ENCODE results near the gene EPHA1. TPM values are rescaled to one million over a fixed set of nuclear protein-coding genes. Genes with fewer than 3 reads are reported as not detected.
"Not testable (repeated sequence)": the region's sequence is repeated elsewhere in the genome, so short reads cannot be mapped to it uniquely, and the experiment has no call there.

EPHA1 gene
- total and polyA plus RNA-seq, 12 donors, result 0.07 to 1.3 (median 0.46) TPM; not detected in 3

DNA sequence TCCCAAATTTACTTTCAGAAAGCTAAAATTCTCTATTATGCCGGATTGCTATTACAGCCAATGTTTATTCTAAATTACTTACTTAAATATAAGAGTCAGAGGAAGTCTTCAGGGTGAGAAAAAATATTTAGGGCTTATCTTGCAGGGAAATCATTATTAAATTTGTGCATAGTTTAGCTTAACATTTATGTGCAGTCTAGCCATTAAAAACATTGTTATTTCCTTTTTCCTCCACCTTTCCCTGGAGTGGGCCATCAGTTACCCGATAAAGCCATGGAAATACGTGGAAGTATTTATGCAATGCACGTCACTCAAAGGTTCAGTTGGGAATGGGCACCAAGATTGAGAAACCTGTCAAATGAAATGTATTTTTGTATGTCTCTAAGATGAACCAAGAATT is 25.1 kb upstream of the EPHA1 start:
- TF ChIP-seq, protein P1, sequence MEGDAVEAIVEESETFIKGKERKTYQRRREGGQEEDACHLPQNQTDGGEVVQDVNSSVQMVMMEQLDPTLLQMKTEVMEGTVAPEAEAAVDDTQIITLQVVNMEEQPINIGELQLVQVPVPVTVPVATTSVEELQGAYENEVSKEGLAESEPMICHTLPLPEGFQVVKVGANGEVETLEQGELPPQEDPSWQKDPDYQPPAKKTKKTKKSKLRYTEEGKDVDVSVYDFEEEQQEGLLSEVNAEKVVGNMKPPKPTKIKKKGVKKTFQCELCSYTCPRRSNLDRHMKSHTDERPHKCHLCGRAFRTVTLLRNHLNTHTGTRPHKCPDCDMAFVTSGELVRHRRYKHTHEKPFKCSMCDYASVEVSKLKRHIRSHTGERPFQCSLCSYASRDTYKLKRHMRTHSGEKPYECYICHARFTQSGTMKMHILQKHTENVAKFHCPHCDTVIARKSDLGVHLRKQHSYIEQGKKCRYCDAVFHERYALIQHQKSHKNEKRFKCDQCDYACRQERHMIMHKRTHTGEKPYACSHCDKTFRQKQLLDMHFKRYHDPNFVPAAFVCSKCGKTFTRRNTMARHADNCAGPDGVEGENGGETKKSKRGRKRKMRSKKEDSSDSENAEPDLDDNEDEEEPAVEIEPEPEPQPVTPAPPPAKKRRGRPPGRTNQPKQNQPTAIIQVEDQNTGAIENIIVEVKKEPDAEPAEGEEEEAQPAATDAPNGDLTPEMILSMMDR (IDR thresholded peaks at IDR 0.05), result no peak
- no peak for TF ChIP-seq POLR2A (IDR thresholded peaks at IDR 0.05)
- no peaks in the 10 kb centered on the region for H3K27me3 ChIP-seq
- DNase-seq, result no peak
- intact Hi-C loops (cut with DNase I), result no loop called here
- H3K27ac ChIP-seq, result no peak overlapping the region
- H3K4me3 ChIP-seq, result no peak overlapping the region
- H3K4me1 ChIP-seq (replicated peaks in 1 of 2), result no peaks in the 10 kb centered on the region
- H3K9me3 ChIP-seq (replicated peaks in 1 of 3), result no peaks in the 10 kb centered on the region
- WGBS, 4 donors, result 59 to 74% (median 67%) methylated on average over 4 of the region's 4 CpGs
- no peaks in the 10 kb centered on the region for H3K36me3 ChIP-seq (replicated peaks in 1 of 2)

DNA sequence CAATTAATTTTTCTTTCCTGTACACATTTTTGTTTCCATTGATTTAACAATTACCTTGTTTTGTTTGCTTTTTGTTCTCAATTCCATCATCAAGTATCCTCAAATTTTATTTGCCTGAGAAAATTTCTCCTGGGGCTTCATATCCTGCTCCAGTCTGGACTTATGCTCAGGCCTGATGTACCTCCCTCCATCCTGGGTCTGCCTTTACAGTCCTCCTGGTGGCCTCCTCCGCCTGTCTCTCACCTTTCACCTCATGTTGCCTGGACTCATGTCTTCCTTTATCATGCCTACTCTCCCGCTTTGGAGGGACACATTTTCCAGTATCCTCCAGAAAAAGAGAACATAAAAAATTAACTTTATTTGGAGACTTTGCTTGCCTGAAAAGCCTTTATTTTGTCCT is 22.5 kb upstream of the EPHA1 start:
- no peaks in the 10 kb centered on the region for H3K9me3 ChIP-seq (replicated peaks in 1 of 3)
- no peaks in the 10 kb centered on the region for H3K36me3 ChIP-seq (replicated peaks in 1 of 2)
- no peaks in the 10 kb centered on the region for H3K4me1 ChIP-seq (replicated peaks in 1 of 2)
- WGBS, 4 donors, result 38 to 82% (median 65%) methylated on average over 2 of the region's 2 CpGs
- H3K27ac ChIP-seq, result no peak overlapping the region
- TF ChIP-seq, protein P1 (IDR thresholded peaks at IDR 0.05), result no peak
- TF ChIP-seq POLR2A (IDR thresholded peaks at IDR 0.05), result no peak
- H3K27me3 ChIP-seq, result no peaks in the 10 kb centered on the region
- no peak overlapping the region for H3K4me3 ChIP-seq
- DNase-seq, result no peak
- intact Hi-C loops (cut with DNase I), result no loop called here

DNA sequence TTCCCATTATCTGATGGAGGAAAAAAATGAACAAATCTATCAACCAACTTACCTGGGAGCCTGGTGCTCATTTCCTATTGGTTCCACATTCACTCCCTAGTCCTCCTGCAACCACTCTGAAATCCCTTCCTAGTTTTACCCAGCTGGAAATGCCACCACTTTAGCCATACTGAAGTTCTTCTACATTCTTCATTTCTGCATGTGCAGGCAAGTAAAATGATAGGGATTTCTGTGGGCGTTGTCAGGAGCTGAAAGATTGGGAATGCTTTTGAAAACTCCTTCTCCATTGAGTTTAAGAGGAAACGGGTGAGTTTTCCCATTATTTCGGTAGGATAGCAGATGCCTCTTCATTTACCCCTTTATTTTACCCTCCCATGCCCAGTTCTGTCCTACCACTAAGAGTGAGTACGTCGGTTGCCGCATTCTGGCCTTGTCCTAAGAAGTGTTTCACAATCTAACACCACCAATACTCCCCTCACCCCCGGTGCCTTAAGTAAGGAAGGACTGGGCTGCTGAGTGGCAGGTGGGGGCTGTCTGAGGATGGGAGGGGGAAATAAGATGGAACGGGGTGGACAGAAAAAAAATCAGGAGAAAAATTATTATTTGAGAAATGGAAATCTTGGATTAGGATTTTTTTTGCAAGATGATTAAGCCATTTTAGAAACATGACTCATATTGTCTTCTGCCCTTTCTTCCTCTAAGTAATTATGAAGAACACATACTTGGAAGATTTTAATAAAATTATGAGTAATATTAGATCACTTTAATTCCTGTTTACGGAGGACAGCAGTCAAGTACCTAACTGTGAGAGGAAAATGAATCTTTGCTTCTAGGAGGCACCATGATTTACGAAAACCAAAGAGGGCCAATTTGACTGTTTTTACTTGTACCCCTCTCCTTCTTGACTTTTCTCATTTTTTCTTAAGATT is 21.4 kb upstream of the EPHA1 start:
- Histone ChIP-seq H3K4me3 (no peak overlapping the region), H3K27me3 (no peaks in the 10 kb centered on the region), H3K27ac (no peak overlapping the region), H3K9me3 (replicated peaks in 1 of 3) (no peaks in the 10 kb centered on the region), H3K36me3 (replicated peaks in 1 of 2) (no peaks in the 10 kb centered on the region), H3K4me1 (replicated peaks in 1 of 2) (no peaks in the 10 kb centered on the region)
- intact Hi-C loops (cut with DNase I), result no loop called here
- TF ChIP-seq, protein P1 (IDR thresholded peaks at IDR 0.05), result no peak
- TF ChIP-seq POLR2A (IDR thresholded peaks at IDR 0.05), result no peak
- no peak for DNase-seq
- WGBS, 4 donors, result 68 to 74% (median 71%) methylated on average over 10 of the region's 10 CpGs

DNA sequence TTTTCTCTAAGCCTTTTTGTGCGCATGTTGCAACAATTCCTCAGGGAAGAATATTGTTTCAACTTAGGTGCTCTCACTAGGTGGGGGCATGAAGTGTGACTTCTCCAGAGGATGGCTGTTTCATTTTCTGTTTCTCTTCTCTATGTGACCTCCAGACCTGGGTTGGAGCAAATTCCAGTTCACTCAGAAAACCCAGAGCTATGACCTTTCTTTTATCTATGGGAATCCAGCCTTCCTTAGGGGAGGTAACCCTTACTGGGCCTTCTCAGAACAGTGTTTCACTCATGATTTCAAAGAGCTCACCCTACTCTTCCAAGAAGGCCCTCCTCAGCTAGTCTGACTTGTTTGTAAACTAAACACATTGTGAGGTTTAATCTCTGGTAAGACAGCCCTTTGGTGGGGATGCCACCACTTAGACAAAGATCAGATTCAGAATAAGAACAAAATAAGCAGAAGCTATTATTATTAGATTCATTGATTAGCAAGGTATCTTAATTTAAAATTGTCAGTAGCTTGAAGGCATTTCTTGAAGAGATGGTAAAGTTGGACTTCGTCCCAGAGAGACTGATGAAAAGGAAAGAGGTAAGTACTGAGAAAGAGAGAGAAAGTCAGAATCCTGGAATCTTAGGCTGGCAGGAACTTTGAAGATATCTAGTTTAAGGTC is 18.0 kb upstream of the EPHA1 start:
- intact Hi-C loops (cut with DNase I), result no loop called here
- Histone ChIP-seq H3K9me3 (replicated peaks in 1 of 3) (no peaks in the 10 kb centered on the region), H3K4me1 (replicated peaks in 1 of 2) (no peaks in the 10 kb centered on the region), H3K4me3 (no peak overlapping the region), H3K27ac (no peak overlapping the region), H3K36me3 (replicated peaks in 1 of 2) (no peaks in the 10 kb centered on the region), H3K27me3 (no peaks in the 10 kb centered on the region)
- DNase-seq, result no peak
- TF ChIP-seq POLR2A (IDR thresholded peaks at IDR 0.05), result no peak
- TF ChIP-seq, protein P1 (IDR thresholded peaks at IDR 0.05), result no peak
- WGBS, 4 donors, result 90 to 95% (median 94%) methylated on average over 2 of the region's 2 CpGs

DNA sequence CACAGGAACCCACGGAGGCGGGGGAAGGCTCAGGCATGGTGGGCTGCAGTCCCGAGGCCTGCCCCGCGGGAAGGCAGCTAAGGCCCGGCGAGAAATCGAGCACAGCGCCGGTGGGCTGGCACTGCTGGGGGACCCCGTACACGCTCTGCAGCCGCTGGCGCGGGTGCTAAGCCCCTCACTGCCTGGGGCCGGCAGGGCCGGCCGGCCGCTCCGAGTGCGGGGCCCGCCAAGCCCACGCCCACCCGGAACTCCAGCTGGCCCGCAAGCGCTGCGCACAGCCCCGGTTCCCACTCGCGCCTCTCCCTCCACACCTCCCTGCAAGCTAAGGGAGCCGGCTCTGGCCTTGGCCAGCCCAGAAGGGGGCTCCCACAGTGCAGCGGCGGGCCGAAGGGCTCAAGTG is 15.8 kb upstream of the EPHA1 start:
- H3K27me3 ChIP-seq; H3K9me3 ChIP-seq (replicated peaks in 1 of 3); H3K36me3 ChIP-seq (replicated peaks in 1 of 2); H3K4me1 ChIP-seq (replicated peaks in 1 of 2); H3K4me3 ChIP-seq; H3K27ac ChIP-seq; intact Hi-C loops (cut with DNase I); DNase-seq: not testable (repeated sequence)
- 90 to 98% (median 94%) methylated on average over 10 to 34 of the region's 34 CpGs for WGBS, 4 donors

All from adrenal gland (tissue), 12 donors.